PFSK-1 (cell line): ENCODE results near the gene MRPS7.

Source experiments
- POLR2AphosphoS5 ChIP-seq: IDR thresholded peaks from 2 replicates; pipeline ENCODE4 v1.6.1; 2012; ENCODE audit warnings: low read depth, mild to moderate bottlenecking, control low read depth, low read length, moderate library complexity
- SIN3A ChIP-seq: IDR thresholded peaks from 2 replicates; pipeline ENCODE4 v1.6.1; 2012; ENCODE audit warnings: mild to moderate bottlenecking, low read length, moderate library complexity, borderline replicate concordance; ENCODE audit not compliant: insufficient read depth

DNA sequence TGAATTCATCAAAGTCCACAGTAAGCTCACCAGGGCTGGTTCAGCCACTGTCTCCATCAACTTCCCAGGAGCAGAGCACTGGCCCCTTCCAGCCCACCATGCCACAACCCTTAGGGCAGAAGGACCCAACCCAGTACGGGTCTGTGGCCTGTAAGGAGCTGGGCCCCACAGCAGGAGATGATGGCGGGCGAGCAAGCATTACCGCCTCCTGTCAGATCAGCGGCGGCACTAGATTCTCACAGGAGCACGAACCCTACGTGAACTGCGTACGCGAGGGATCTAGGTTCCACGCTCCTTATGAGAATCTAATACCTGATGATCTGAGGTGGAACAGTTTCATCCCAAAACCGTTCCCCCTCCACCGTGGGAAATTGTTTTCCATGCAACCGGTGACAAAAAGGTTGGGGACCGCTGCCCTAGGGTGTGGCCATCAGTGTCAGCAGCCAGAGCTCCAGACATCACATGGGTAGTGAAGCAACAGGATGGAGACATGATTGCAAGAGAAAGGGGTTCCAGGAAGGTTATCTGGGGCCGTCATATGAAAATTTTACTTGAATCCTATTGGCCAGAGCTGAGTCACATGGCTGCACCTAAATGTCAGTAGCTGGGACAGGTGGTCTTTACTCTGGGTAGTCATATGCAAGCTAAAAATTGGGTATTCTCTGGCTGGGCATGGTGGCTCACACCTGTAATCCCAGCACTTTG, 40.0 kb downstream of the MRPS7 start:
- no peak for TF ChIP-seq SIN3A
- no peak for TF ChIP-seq POLR2AphosphoS5
